Stimulated activated CD8-positive, alpha-beta memory T cell treated with anti-CD3 and anti-CD28 coated beads, Interleukin-12 subunit alpha, Interleukin-12 subunit beta, amount 100 ng/mL, for 1 hour (primary cell): ENCODE measurements around the gene RTF1.

ENCODE experiments used
- DNase-seq: peaks from one replicate; pipeline ENCODE4 v3.0.0-alpha.2; 2020; ENCODE audit warnings: low read depth

The RTF1 gene

DNA sequence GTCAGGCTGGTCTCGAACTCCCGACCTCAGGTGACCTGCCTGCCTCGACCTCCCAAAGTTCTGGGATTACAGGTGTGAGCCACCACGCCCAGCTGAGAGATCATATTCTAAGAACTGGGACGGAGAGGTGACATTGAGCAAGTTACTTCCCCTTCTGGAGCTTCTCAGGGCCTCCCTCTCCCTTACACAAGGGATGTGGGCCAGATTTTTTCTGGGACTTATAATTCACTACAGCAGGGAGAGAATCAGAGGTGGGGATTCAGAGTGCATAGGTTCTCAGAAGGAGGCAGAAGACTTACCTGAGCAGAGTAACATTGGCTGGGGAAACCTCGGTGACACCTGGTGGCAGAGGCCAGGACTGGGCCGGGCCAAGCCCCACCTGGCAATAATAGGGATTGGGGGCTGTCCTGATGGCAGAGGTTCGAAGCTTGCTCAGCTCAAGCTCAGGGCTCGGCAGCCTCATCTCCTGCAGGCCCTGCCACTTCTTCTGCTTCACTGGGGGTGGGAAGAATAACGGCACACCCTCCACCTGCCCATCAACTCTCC is 90.0 kb downstream of the RTF1 start:
- DNase-seq, result no peak

DNA sequence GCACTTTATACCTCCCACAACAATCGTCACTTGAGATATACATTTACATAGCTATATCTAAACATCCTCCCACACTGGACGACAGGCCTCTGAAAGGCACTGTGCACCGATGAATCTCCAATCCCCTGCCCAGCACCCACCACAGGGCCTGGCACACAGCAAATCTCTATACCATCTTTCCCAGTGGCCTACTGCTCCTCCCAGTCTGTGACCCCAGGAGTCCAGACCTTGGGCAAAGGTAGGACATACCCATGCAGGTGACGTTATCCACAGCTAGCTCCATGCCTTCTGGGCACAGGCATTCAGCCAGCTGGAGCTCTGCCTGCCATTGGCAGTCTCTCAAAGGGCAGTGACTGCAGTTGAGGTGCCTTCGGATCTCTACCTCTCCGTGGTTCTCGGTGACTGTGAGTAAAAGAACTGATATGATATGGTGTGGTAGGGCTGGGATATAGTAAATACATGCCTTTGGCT is 91.0 kb downstream of the RTF1 start:
- no peak for DNase-seq

DNA sequence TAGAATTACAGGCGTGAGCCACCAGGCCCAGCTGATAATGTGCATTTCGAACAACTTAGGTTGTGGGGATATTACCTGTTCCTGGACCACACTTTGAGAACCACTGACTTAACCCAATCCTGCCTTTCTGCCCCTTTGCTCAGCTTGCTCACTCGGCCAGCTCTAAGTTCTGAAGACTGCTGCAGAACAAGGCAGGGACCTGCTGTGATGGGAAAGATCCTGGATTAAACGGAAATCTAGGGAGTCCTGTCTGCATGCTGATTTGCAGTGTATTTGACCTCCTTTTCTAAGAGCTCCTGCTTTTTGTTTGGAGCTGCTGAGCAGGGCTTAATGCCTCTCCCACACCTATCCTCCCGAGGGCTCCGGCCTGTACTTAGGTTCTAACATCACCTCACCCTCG is 93.8 kb downstream of the RTF1 start:
- no peak for DNase-seq

DNA sequence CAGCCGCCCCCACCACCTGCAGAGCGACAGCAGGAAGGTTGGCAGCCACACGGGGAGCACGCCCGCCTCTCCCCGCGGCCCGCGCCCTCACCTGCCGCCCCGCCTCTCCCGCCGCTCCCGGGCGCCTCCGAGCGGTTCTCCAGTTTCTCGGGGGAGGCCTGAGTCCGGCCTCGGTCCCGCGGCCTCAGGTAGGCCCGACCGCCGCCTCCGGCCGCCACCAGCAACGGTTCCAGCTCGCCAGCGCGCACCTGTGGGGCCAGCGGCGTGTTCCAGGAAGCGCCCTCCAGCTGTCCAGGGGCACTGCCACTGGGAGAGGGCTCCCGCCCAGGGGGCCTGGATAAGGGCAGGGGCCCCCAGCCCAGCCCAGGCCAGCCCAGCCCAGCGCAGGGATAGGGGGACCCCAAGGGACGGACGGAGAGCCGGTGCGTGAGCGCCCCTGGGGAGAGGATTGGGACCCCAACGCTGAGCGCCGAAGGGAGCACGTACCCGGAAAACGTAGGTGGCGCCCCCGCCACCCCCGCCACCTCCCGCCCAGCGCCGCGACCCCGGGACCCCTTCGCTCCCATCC is 94.5 kb downstream of the RTF1 start:
- no peak for DNase-seq

DNA sequence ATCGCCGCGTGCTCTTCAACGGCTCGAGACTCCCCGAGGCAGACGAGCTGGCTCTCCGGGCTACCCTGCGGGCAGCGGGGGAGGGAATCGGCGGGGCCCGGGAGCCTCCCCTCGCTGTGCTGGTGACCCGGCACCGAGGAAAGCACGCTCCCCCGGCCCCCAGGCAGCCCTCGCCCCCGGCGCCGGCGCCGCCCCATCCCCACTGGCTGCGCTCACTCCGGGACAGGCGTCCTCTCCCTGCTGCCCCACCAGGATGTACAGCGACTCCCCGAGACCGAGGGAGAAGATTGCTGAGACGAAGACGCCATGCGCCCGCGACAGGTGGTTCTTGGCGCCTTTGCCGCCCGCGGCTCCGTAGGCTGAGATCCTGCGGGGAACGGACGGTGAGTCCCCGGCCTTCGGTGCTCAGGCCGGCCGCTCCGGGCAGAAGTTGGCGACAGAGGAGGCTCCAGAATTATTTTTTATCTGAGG is 95.0 kb downstream of the RTF1 start:
- DNase-seq, result no peak

DNA sequence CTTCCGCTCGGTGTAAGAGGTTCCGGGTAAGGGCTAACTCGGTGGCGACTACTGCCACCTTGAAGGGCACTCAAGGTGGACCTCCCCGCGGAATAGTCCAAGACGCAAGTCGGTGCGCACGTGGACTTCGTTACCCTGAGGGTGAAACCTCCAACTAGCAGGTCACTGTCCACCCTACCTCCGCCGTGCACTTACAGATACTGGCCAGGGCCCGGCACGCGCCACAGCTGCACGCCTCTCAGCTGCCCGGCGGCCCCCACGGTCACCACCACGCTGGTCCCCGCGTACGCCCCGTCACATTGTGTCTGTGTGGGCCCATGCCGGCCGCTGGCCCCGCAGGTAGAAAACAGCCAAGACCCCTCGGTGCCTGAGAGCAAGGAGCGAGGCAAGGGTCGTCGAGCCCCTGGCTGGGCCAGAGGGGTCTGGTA is 95.6 kb downstream of the RTF1 start:
- DNase-seq, result no peak

DNA sequence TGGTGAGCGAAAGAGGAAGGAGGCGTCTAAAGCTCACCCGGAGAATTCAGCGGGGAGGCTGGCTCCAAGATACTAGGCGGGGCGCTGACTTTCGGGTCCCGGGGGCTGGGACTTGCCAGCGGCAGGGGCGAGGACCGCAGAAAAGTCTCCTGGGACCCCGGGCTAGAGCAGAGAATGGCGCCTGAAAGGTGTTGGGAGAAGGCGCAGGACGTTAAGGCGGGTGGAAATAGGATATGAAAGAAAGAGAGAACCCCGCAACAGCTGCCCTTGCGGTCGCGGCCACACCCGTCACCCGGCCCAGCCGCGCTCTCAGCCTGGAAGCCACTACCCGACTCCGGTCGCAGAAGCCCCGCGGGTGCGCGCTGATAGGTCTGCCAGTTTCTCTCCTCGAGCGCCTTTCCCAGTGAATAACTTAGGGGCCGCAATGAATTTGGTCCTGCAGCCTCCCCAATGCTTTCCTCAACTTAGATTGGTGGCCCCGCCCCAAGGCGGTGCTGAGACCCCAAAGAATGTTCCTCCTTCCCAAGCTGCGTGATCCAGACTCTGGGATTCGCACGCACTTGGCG is 96.1 kb downstream of the RTF1 start:
- DNase-seq, result no peak

DNA sequence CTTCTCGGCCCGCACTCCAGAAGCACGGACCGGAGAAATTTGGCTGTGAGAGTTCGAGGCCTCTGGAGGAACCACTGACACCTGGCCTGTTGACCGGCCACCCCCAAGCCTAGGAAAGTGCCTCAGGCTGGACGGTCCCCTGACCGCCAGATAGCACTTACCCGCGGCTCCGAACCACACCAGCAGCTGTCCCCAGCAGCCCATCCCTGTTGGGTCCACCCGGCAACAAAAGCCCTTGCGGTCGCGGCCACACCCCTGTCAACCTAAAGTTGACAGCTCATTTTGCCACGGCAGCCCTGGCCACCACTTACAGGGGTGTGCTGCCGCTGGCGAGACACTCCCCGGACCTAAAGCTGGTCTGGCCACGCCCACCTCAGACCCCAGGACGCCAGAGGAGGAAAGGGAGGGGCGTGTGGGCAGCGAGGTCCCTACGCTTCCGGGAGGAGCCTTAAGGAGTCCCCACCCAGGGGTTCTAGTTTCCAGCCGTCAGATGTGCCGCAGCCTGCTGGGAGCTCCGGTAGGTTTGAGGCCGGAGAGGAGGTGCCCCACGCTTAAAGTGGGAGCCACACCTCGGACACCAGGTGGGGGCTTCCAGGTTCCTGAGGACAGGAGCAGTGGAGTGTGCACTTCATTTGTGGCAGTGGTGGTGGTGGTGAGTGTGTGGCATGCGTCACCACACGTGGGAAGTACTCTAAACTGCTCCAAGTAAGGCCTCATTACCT is 96.8 kb downstream of the RTF1 start, which contains the start of gene LTK:
TSS of gene LTK (minus strand) at position 322 of the 722 bp plus-strand sequence. CDS start at position 204, 118 bp downstream.
- DNase-seq, result no peak

DNA sequence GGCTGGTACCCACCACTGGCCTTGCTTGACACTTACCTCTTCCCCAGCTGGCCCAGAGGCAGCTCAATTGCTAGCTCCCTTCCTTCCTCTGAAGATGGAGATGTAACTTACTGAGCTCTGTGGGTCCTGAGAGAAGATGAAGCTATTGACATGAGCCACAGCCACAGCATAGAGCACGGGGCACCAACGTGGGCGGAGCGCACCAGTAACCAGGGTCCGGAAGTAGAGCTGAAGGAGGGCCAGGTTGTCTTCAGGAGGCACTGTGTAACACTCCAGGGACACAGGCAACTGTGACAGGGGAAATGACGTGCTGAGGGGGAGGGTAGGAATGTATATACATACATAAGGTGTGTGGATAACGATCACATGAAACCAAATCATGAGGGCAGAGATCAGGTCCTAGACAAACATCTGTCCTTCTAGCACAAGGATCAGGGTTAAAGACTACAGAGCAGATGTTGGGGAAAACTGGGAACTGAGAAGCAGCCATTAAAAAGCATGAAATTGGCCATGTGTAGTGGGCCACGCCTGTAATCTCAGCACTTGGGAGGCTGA is 101.1 kb downstream of the RTF1 start:
- DNase-seq, result no peak

DNA sequence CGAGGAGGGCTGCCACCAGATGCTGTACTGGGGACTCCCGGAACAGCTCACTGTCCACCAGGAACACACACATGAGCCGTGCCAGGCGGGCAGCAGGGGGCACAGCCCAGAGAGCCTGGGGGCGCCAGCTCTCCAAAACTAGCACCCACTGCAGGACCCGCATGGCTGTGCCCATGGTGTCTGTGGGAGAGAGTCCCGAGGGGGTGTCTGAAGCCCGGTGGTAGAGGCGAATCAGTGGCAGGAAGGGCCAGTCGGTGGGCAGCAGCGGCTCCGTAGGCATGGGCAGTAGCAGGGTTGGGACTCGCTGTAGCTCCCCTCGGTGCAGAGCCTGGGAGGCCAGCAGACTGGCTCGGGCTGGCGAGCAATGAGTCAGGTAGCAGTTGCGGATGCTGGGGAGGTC is 103.7 kb downstream of the RTF1 start:
- no peak for DNase-seq

DNA sequence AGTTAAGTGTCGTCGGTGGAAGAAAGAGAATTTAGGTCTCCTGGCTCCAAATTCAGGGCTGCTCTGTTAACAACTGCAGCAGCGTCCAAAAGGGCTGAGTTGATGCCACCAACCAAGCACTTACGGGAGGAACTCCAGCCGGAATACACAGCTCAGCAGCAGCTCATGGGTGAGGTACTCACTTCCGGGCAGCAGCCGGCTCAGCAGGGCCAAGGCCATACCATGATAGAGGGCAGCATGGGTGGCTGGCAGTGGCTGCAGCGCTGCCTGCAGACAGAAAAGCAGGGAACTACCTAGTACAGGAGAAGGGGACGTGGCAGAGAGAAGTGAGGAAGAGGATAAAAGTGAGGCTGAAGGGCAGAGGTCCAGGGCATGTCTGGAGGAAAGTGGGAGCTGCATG is 104.7 kb downstream of the RTF1 start:
- DNase-seq, result no peak

DNA sequence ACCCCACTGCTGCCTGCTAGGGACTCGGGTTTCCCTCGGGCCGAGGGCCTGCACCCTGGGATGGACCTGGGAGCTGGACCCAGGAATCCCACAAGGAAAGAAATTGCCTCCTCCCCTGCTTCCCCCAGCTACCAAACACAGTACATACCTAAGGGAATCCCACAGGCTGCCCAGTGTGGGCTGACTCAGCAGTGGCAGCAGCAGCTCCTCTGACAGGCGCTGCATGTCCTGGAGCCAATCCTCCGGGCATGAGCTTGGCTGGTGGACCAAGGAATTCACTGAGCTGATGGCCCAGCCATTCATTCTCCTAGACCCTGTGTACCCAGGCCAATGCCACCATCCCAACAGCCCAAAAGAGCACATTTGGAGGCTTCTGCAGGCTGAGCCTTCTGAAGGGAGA is 106.2 kb downstream of the RTF1 start:
- DNase-seq, result no peak

DNA sequence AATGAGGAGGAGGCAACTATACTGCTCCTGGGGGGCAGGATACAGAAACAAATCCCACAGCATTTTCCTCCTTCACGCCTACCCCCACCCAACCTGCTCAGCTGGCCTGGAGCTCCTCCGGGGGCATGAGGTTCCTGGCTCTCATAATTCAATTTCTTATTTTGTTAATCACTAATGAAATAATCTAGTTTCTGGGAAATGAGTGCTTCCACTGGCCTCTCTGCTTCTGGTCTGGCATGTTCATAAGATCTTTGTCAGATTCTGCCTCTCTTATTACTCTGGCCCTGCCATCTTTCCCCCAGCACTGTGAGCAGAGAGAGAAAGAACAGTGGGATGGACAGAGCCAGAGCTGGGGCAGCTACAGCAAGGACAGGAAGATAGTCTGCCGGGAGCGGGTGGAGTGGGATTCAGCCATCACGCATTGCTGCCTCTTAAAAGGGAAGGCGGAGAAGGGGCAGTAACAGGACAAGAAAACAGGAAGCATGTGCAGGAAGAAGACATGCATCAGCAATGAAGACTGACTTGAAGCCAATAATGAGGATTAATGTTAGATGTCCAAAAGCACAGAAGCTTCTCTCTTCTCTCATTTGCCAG is 113.6 kb downstream of the RTF1 start:
- no peak for DNase-seq
